ENCODE measurements around the gene PICK1. TPM values are rescaled to one million over a fixed set of nuclear protein-coding genes. Genes with fewer than 3 reads are reported as not detected.

The PICK1 gene
- total RNA-seq, 2 donors from 2014 or later = 27.6 to 47.2 TPM

DNA sequence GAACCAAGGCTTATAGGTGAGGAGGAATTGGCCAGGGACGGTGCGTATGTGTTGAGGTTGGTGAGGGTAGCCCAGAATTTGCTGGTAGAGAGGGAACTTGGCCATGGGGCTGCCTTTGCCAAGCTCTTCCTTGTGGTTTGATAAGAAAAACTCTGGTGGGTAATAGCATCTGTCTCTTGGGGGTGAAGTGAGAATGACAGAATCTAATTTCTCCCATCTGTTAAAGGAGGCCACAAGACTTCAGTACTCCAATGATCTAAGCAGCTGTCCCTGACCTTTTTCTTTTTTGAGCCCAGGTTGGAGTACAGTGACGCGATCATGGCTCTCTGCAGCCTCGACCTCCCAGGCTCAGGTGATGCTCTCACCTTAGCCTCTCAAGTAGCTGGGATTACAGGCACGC is 36.0 kb upstream of the PICK1 start:
- TF ChIP-seq, protein P1, sequence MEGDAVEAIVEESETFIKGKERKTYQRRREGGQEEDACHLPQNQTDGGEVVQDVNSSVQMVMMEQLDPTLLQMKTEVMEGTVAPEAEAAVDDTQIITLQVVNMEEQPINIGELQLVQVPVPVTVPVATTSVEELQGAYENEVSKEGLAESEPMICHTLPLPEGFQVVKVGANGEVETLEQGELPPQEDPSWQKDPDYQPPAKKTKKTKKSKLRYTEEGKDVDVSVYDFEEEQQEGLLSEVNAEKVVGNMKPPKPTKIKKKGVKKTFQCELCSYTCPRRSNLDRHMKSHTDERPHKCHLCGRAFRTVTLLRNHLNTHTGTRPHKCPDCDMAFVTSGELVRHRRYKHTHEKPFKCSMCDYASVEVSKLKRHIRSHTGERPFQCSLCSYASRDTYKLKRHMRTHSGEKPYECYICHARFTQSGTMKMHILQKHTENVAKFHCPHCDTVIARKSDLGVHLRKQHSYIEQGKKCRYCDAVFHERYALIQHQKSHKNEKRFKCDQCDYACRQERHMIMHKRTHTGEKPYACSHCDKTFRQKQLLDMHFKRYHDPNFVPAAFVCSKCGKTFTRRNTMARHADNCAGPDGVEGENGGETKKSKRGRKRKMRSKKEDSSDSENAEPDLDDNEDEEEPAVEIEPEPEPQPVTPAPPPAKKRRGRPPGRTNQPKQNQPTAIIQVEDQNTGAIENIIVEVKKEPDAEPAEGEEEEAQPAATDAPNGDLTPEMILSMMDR (IDR thresholded peaks at IDR 0.05) = no peak
- H3K4me3 ChIP-seq = no peak overlapping the region
- H3K9ac ChIP-seq (ENCODE audit: low read depth in 2 of 2, low read length in 2 of 2) = no peak overlapping the region
- H3K9me3 ChIP-seq = no peaks in the 10 kb centered on the region
- no peaks in the 10 kb centered on the region for H3K36me3 ChIP-seq
- H3K27me3 ChIP-seq = no peaks in the 10 kb centered on the region
- peaks cover 5% of the 10 kb centered on the region for H3K4me1 ChIP-seq
- no peak for DNase-seq
- intact Hi-C loops (cut with DNase I) = no loop called here
- H3K27ac ChIP-seq = no peak overlapping the region

DNA sequence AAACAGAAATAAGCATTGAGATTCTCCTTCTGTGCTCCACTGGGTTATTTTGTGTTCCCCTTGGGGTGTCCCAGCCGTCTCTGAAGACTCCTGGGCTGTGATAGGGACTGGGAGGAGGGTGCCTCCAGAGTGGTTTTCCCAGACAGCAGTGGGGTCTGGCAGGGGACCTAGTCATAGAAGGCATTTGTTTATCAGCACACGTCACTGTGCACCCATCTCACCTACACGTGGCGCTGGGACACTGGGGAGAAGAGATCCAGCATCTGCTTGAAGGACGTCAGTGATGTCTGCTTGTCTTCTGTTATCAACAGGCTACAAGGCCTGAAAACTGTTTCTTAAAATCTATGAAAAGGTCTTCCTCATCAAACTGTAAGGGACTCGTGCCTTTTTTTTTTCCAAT is 34.2 kb upstream of the PICK1 start:
- no peaks in the 10 kb centered on the region for H3K4me1 ChIP-seq
- no peaks in the 10 kb centered on the region for H3K27me3 ChIP-seq
- H3K27ac ChIP-seq = no peak overlapping the region
- no peaks in the 10 kb centered on the region for H3K36me3 ChIP-seq
- H3K9me3 ChIP-seq = no peaks in the 10 kb centered on the region
- TF ChIP-seq, protein P1 (IDR thresholded peaks at IDR 0.05) = no peak
- H3K4me3 ChIP-seq = no peak overlapping the region
- DNase-seq = no peak
- no peak overlapping the region for H3K9ac ChIP-seq (ENCODE audit: low read depth in 2 of 2, low read length in 2 of 2)
- intact Hi-C loops (cut with DNase I) = no loop called here

DNA sequence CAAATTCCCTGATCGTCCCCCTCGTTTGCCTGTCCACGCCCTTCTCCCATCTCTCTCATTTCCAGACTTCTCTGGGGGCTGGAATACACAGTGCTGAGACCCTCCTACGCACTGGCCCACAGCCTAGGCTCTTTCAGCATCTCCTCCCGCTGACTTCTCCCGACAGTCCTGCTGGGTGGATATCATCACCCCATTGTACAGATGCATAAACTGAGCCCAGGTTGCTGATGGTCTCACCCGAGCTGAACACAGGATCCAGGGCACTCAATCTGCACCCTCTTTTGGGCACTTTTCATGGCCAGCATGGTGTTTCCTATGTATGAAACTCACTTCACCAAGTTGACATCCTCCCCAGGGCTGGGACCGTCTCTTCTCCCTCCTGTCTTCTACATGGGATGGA is 31.7 kb upstream of the PICK1 start:
- no peaks in the 10 kb centered on the region for H3K27me3 ChIP-seq
- H3K36me3 ChIP-seq = no peaks in the 10 kb centered on the region
- H3K9me3 ChIP-seq = no peaks in the 10 kb centered on the region
- TF ChIP-seq, protein P1 (IDR thresholded peaks at IDR 0.05) = no peak
- peaks cover 4% of the 10 kb centered on the region for H3K4me1 ChIP-seq
- intact Hi-C loops (cut with DNase I) = no loop called here
- DNase-seq = no peak
- no peak overlapping the region for H3K4me3 ChIP-seq
- H3K9ac ChIP-seq (ENCODE audit: low read depth in 2 of 2, low read length in 2 of 2) = no peak overlapping the region
- no peak overlapping the region for H3K27ac ChIP-seq

DNA sequence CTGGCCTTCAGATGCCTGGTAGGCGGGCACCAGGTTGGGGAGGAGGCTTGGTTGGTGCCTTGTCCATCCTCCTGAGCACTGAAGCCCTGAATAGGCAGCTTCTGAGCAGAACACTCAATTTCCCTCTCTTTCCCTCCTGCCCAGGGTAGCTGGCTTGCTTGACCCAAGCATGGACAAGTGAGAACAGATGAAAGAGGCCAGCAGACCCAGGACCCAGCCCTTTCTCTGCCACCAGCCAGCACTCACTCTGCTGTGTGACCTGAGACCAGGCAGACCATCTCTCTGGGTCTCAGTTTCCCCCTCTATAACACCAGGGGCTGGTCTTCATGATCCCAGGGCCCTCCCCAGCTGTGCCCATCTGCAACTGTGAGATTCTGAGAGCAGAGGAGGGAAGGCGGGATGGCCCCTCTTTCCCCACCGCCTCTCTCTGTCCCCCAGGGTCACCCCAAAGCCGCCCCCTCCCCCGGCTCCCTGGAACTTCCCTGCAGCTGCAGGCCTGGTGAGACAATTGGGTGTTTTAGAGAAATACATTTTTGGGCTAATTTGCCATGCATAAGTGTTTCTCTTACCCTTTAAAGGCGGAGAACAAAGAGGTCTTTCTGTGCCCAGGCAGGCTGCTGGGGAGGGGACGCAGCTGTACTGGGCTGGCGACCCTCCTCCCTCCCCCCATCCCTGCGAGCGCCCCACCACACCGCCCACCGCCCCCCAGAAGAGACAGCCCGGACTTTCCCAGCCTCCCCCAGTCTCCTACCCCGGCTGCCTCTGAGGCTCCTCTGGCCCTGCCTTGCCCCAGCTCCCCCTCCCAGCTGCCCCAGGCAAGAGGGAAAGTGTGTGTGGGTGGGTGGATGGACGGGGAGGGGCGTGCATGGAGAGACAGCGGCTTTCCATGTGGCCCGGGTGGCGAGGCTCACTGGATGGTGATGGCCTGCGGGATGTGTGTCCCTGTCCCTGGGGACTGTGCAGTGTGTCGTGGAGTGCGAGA is 30.8 kb upstream of the PICK1 start:
- Histone ChIP-seq H3K36me3 (no peaks in the 10 kb centered on the region), H3K9ac (ENCODE audit: low read depth in 2 of 2, low read length in 2 of 2) (no peak overlapping the region), H3K27me3 (no peaks in the 10 kb centered on the region), H3K4me3 (no peak overlapping the region), H3K27ac (no peak overlapping the region), H3K9me3 (no peaks in the 10 kb centered on the region), H3K4me1 (peaks cover 4% of the 10 kb centered on the region)
- intact Hi-C loops (cut with DNase I) = no loop called here
- no peak for DNase-seq
- TF ChIP-seq, protein P1 (IDR thresholded peaks at IDR 0.05) = no peak

DNA sequence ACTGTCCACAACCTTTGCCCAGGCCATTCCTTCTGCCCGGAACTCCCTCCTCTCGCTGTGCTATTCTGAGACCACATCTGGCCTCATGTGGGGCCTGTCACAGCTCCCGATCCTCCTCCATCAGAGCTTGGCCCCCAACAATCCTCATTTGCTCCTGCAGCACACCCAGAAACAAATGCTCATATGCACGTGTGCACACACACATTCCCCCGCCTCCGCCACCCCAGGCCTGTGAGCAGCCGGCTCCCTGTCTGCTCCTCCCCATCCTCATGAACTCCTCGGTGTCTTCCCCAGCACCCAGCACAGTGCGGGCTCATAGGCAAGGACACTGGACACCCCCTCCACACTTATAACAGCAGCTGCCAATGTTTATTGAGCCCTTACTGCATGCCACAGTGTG is 29.7 kb upstream of the PICK1 start:
- peaks cover 4% of the 10 kb centered on the region for H3K4me1 ChIP-seq
- H3K9me3 ChIP-seq = no peaks in the 10 kb centered on the region
- H3K4me3 ChIP-seq = no peak overlapping the region
- no peaks in the 10 kb centered on the region for H3K27me3 ChIP-seq
- no peak overlapping the region for H3K27ac ChIP-seq
- no peak overlapping the region for H3K9ac ChIP-seq (ENCODE audit: low read depth in 2 of 2, low read length in 2 of 2)
- TF ChIP-seq, protein P1 (IDR thresholded peaks at IDR 0.05) = no peak
- intact Hi-C loops (cut with DNase I) = no loop called here
- H3K36me3 ChIP-seq = no peaks in the 10 kb centered on the region
- DNase-seq = no peak

All from colonic mucosa (tissue), 4 donors.